NOMO-1 (cell line): ENCODE measurements around the gene HHIP.

Experiments
- DNase-seq, 2 experiments: peaks; one replicate each; lab custom pipeline; 2025; ENCODE audit not compliant: unreplicated experiment in 2 of 2; lab: John Stamatoyannopoulos, UW

HHIP gene

DNA sequence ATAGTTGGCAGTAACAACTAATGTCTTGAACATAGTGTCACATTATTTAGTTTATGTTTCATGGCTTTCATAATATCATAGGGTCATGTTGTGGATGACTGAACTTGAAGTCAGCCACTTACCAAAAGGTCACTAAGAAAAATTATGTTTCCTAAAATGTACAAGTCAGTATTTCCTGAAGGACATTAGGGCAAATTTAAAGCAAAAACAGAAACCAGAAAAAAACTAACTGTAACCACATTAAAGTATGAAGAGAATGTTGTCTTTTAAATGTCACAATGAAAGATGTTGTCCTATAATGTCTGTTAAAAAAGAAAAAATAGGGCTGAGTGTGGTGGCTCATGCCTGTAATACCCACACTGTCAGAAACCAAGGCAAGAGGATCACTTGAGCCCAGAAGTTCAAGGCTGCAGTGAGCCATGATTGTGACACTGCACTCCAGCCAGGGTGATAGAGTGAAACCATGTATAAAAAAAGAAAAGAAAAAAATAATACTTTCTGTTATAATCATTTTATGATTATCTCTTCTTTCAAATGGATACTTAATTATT is 55.8 kb downstream of the HHIP start:
- no peak for DNase-seq

DNA sequence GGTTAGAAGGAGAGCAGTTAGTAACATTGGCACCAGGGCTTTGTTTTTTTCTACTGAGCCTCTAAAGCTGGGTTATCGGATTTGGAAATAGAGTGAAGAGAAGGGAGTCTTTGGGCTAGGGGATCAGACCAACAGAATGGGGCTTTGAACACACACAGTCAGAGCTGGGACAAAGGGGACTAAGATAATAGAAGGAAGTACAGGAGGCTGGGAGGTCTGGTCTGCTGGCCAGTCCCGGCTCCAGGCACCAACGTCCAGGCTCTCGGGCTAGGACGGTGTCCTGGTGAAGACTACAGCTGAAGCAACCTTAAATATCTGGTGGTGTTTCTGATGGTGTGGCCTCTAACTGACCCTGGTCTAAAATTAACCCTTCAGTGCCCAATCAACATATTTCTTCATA is 57.5 kb downstream of the HHIP start:
- DNase-seq = no peak

DNA sequence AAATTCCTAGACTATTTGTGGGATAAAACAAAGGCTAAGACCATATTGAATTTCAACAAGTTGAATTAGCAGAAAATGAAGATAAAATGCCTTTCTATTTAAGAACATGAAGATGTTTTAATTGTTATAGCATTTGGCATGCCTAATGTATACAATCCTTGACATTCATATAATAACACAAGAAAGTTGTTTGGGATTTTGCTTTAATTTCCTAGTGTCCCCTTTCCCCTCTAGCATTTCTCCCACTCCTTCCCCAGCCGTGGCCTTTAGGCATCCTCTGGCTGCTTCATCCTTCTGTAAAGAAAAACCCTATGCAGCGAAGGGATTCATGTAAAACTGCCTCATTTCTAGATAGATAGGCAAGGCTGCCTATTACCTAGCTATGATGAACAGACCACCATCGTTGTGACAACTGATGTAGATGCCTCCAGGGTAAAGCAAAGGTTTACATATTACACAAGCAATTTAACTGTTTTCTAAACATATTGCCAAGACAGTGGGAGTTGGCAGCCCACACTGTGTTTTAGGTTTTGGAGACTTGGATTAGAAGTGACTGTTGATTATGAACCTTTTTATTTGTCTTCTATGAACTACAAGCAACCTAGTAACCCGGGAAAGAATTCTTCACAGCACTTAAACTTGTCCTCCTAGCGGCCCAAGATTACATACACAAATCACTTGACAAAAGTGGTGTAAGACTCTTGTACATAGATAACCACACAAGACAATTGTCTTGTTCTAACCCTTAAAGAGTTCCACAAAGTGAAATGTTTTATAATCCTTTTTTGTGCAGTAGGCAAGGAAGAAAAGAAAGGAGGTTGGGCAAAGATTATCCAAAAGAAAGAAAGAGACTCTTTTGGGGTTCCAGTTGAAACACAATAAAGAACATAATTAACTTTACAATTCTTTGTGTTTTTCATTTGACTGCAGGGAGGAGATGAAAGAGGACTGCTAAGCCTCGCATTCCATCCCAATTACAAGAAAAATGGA is 59.9 kb downstream of the HHIP start:
- DNase-seq = no peak

DNA sequence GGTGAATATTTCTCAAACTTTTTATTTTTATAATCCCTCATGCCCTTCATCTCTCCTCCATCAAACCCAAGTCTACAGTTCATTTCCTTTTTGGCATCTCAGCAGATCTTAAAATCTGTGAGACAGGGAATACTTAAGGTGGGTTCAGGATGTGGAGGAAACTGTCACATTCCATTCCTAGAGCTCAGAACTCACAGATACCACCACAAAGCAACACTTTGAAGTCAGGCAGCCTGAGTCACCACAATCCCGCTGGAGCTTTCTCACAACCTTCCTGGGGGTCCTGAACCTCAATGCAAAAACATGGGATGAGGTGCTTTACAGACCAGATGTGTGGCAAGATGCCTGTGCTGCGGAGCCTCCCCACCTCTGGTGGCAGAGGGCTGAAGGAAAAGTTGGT is 63.2 kb downstream of the HHIP start:
- DNase-seq = no peak

DNA sequence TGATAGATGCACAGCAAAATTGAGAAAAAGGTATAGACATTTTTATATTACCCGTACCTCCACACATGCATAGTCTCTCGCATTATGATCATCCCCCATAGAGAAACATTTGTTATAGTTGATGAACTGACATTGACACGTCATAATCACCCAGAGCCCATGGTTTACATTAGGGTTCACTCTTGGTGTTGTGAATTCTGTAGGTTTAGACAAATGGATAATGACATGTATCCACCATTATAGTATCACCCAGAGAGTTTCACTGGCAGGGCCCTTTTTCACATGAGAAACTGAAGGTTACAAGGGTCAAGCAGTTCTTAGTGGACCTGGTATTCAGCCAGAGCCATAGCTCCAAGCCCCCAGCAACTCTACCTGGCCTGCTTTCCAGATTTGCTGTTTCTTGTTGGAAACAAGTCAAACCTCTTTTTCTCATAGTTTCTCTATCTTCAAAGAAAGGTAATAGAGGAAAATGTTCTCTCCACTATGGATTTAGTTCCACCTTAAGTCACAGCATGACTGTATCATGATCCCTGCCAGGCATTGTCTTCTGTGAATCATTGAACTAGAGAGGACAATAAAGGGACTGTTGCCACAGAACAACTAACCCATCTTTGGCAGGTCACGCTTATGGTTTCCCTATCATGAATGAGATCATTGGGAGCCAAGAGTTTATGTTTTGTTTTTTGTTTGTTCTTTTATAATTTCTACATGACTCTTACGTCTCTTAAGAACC is 64.0 kb downstream of the HHIP start:
- DNase-seq = no peak

DNA sequence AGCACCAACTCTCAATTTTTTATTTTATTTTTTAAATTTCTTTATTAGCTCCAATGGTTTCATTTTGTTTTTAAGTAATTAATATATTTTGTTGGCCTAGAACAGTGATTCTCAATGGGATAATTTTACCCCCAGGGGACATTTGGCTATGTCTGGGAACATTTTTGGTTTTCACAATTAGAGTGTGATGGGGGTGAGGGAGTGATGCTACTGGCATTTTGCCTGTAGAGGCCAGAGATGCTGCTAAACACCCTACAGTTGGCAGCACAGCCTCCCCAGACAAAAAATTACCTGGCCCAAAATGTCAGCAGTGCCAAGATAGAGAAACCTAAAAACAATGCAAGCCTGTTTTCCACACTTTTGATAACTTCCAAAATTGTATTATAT is 64.6 kb downstream of the HHIP start:
- DNase-seq = no peak

DNA sequence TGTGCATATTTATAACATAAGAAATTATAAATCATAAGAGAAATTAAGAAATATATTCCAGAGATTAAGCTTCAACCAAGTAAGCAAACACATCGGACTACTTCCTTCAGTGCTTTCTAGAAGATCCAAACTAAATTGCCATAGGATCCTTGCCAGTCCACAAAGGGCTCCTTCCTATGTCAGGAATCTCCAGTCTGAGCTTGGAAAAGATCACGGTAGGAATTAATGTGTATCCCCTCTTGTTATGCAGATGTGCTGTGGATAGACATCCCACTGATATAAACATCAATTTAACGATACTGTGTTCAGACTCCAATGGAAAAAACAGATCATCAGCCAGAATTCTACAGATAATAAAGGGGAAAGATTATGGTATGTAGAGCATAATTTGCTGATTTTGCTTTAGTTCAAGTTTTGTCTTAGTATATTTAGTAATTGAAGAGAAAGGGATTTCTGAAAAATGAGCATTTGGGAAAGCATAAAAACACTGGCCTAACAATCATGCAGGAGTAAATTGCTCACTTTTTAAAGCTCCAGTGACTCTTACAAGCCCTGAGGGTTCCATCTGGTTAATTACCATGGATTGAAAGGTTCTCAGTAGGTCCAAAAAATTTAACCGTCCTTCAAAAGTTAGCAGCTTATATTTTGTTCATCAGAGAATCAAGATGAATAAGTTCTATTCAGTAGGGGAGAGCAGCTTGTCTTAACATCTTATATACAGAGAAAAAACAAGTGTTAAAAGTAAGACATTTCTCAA is 65.9 kb downstream of the HHIP start:
- DNase-seq = no peak

DNA sequence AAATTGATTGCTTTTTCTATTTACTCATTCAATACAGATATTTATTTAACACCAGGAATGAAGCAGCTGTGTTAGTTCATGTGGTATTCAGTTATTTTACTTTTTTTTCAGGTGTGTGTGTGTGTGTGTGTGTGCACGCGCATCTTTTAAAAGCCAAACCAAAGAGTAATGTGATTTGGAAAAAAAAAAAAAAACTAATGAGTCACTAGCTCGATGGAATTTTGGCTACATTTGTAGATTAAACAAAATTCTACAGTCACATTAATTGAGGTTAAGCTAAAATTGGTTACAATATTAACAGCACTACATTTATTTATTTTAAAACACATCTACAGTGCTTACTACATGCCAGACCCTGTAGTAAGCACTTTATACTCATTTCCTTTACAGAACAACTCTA is 66.8 kb downstream of the HHIP start:
- DNase-seq = no peak

DNA sequence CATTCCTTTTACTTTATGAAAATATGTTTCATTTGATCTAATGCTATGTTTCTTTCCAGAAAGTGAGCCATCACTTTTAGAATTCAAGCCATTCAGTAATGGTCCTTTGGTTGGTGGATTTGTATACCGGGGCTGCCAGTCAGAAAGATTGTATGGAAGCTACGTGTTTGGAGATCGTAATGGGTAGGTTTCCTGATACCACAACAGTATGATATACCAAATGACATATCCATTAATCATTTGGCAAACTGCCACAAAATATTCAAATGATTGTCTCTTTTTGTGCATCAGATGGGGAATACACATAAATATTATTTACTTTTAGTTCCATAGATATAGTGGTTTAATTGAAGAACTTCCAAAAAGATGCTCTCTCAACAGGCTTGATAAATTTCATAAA is 68.2 kb downstream of the HHIP start:
- DNase-seq = no peak

DNA sequence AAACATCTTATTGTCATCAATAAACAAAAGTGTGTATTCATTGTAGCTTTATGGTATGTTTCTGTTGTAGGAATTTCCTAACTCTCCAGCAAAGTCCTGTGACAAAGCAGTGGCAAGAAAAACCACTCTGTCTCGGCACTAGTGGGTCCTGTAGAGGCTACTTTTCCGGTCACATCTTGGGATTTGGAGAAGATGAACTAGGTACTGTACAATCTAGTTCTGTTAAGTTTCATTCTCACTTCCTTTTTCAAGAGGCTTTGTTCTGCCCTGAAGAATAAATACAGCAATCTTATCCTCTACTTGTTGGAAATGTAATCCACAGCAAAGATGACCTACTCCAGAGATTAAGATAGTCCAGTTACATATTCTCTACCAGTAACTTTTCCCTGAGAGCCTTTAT is 69.3 kb downstream of the HHIP start:
- peak; percentile 35 to 62 for DNase-seq

DNA sequence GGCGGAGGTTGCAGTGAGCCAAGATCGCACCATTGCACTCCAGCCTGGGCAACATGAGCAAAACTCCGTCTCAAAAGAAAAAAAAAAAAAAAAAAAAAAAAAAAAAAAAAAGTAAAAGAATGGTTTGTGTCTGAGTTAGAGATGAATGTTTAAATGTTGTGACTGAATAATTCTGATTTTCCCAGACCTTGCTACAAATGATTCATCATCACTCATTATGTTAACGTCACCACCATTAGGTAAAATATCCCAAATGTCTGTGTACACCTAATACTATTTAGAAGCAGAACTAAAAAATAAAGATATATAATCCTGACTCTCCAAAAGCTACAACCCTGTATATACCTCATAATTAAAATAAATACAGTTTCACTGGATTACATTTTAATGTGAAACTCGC is 70.8 kb downstream of the HHIP start:
- DNase-seq = no peak

DNA sequence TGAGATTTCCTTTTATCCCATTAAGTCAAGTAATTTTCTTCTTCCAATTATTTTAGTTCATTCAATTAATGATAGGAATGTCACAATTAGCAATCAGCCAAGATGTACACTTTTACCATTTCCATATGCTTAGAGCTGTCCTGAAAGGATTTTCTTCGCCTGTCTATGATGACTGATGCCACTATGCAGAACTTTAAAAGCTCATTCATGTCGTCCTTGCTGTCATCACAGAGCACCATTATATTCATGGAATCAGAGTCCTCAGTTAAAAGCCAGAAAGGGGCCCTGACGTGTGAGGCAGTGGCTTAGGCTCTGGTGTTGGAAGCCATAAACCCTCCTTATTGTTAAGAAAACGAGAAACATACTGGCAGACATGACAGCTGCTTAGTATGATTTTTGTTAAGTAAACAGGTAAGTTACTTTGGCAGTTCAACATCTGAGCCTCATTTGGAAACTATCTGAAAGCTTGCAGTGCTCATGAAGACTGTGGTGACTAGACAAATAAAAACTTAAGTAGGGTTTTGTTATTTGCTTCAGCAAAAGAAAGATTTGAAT is 73.1 kb downstream of the HHIP start:
- no peak for DNase-seq

DNA sequence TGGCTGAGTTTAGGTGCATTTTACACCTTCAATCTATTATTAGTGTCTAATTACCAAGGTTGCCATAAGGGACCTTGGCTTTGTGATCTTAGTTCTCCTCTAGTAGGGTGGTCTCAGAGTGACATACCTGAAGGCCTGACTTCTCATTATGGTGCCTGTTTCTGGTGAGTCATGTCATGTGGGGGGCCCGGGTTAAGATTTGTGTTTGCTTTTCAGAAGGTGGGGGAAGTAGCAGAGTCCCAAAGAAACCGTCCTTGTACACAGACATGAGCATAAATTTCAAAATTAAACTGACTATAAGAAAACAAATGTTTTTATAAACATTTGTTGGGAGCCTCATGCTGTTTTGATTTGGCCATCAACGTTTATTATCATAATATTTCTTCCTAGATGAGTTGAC is 74.5 kb downstream of the HHIP start:
- DNase-seq = no peak

DNA sequence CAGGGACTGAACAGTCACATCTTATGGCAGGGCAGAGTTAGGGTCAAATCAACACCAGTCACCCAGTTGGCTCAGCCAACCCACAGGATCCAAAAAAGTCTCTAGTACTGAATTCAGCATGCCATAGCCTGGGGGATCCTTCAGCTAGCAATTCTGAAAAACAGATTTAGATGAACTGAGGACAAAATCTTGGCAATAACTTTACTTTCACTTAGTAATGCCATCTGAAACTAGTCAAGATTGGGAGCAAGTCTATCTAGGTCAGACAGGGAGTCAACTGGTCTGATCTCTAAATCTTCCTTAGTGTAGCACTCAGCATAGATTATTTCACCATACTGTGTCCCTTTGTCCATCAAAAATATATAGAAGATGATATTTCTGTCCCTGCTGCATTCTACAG is 76.0 kb downstream of the HHIP start:
- no peak for DNase-seq

DNA sequence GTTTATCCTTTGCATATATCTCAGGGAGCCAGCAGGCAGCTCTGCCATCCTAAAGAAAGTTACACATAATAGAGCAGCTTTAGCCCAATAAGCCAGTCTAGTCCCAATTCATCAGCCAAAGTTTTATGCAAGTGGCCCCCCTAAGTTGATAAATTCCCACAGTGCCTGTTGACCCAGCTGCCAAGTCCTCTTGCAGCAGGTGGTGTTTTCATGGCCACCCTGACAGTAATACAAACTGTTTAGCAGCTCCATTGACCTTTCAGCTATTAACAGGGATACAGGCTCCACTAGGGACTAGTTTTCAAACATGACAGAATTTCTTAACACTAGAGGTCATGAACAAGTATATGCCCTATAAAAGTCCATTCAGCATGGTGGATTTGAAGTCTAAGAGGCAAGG is 77.5 kb downstream of the HHIP start:
- no peak for DNase-seq

DNA sequence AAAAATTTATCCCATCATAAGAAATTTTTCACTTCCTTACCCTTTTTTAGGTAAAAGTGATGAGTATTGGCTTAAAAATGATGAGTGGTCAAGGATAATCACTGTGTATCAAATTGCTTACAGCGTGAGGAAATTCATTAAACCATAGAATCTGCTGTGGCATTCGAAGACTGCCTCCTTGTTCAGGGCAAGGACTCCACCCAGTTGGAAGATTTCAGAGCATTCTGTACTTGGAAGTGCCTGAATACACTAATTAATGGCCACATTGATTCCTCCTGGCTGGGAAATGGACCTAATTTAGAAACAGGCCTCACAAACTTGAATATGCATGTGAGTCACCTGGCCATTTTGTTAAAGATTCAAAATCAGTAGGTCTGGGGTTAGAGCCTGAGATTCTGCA is 83.2 kb downstream of the HHIP start:
- no peak for DNase-seq

DNA sequence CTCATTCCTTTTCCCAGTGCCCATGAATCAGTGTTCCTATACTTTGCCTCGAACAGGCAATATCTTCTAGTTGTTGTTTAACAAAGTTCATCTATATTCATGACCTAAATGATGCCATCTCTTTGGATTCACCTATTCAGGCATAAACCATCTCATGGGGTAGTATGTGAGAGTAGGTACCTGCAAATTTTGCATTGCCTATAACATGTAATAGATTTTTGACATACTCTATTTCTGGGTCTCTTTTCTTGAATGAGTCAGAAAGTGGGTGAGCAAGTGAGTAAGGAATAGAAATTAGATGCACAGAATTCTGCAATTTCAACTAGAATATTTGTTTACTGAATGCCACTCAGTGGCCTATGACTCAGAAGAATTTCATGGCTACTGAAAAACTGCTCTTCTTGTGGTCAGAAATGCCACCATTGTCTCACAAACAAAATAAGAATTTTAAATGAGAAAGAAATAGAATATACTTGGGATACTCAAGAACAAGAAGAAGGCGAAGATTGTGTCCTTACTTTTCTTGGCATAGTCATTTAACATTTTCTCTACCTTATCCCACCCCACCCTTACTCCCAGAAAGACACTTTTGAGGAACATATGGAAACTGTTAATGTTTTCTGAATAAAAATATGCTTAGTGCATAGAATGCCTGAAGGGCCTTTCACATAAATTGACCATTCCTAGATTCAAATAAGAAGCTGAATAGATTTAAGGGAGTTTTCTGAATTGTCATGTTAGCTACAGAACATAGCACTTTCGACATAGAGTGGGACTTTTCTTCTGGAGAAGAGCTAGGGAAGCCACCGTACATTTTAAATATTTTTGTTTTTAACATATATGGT is 86.8 kb downstream of the HHIP start:
- DNase-seq = no peak

DNA sequence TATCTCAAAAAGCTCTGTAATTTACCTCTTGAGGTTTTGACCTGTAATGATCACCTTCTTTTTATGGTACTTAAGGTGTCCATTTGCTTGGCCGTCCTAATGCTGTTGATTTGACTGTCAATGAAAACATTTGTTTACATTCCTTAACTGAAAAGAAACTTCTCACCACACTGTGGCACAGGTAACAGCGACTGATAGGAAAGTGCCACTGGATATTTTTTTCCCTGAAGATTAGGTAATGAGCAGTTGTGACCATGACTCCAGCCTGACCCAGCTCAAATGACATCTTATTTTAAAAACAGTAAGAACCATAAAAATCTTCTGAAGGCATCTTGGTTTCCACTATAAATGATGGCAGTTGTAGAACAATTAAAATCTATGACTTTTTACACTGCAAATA is 87.6 kb downstream of the HHIP start:
- no peak for DNase-seq

DNA sequence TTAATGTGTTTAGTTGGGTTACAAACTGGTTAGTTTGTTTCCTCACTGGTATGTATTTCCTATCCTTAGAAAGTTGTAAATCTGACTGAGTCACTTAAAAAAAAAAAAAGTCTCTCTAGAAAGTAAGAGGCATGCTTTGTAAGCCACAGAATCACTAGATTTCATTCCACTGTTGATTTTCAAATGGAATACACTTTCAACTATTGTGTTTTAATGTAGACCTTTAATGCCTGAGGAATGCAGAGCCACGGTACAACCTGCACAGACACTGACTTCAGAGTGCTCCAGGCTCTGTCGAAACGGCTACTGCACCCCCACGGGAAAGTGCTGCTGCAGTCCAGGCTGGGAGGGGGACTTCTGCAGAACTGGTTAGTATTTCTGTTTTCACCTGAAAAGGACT is 88.6 kb downstream of the HHIP start:
- DNase-seq = no peak

DNA sequence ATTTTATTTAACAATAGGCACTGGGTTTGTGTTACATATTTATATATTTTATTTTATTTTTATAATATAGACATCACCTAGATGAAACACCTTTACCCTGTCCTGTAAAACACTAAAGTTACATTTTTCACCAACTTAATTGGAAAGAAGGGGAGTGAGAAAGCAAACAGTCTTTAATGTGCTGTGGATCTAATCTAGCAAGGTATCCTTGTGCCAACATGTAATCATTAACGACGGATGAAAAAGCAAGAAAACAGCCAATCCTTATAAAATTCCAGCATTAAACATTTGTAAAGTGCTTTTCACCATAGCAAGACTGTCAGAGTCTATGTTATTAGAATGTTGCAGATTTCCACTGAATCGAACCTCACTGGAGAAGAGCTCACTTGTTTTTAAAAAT is 92.7 kb downstream of the HHIP start:
- DNase-seq = no peak
